ENCODE measurements around the gene TMEM108.

TMEM108 gene

DNA sequence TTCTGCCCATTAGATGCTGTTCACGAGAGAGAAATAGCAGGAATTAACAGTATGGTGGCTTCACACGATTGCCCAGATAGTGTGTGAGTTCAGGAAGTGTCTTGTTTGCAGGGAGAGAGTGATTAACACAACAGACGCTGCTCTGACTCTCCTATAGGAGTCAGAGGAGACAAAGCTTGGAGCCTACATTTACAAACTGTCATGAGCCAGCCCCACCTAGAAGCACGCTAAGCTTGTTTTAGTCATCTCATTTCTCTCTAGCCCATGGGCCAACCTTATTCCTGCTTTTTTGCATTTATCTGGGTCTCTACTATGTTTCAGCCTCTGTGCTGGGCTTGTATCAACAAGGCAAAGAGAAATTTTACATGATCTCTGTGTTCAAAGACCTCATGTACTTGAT lies 233.3 kb downstream of the TMEM108 start:
- FAIRE-seq (no peak), DNase-seq (ENCODE audit: low spot score) (no peak)

DNA sequence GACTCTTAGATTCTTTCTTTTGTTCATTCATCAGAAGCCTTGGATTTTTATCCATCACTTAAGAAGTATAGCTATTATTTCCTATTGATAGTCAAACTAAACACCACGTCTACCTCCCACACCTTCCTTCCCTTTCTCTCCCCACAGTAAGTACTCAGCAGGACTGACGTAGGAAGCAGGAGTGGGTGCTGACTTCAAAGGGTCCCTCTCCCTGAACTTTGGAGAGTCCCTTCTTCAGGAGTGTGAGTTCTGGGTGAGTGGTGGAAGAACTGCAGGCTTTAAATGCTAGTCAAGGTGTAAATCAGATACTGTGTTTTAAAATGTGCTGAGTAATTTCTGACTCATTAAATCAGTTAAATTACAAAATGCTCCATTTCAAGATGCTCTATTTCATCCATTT lies 235.2 kb downstream of the TMEM108 start:
- no peak for FAIRE-seq

GRCh38 chr3:133274477-133274876 lies 236.3 kb downstream of the TMEM108 start:
- DNase-seq (ENCODE audit: low spot score) (no peak), FAIRE-seq (no peak)

More for the DNA sequence above, 235.2 kb downstream of the TMEM108 start:
- no peak for DNase-seq (ENCODE audit: low spot score)

DNA sequence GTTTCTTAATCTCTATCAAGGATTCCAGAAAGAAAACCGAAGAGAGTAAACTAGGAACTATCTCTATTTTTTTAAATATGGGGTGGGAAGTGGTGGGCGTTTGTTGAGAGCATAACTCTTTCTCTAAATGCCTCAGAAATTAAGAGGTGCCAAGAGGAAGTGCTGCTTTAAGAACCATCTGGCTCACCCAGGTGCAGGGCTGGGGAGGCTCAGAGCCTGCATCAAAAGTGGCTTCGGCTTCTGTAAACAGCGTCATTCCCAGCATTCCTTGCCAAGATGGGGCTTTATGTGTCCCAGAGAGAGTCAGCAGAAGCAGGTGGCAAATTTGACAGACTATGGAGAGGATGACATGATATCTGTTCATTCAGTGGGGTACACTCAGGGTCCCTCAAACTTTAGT lies 238.4 kb downstream of the TMEM108 start:
- DNase-seq (ENCODE audit: low spot score): no peak
- no peak for FAIRE-seq

DNA sequence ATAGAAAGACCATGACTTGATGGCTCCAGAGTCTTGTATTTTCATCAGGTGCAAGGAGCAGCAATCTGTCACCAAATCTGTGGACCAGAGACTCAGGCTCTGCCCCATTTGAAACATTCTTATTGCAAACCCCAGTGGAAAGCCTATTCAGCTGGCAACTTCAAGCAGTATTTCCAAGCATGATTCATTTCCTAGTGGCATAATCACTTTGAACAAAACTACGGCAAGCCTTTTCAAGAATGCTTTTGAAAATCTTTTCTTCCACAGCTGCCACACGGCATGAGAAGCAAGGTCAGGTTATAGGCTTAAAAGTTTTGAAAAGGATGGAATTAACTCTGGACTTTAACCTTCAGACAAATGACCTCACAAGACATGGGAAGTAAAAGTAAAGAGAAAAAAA lies 239.6 kb downstream of the TMEM108 start:
- FAIRE-seq: no peak
- DNase-seq (ENCODE audit: low spot score): no peak

- DNase-seq (ENCODE audit: low spot score) (no peak), FAIRE-seq (no peak)
Observed at GRCh38 chr3:133278260-133279043, 240.3 kb downstream of the TMEM108 start.

GRCh38 chr3:133280586-133280985 lies 242.4 kb downstream of the TMEM108 start:
- DNase-seq (ENCODE audit: low spot score) (no peak), FAIRE-seq (no peak)

- no peak for FAIRE-seq
- DNase-seq (ENCODE audit: low spot score): no peak
Observed at GRCh38 chr3:133282236-133282635, 244.0 kb downstream of the TMEM108 start.

DNA sequence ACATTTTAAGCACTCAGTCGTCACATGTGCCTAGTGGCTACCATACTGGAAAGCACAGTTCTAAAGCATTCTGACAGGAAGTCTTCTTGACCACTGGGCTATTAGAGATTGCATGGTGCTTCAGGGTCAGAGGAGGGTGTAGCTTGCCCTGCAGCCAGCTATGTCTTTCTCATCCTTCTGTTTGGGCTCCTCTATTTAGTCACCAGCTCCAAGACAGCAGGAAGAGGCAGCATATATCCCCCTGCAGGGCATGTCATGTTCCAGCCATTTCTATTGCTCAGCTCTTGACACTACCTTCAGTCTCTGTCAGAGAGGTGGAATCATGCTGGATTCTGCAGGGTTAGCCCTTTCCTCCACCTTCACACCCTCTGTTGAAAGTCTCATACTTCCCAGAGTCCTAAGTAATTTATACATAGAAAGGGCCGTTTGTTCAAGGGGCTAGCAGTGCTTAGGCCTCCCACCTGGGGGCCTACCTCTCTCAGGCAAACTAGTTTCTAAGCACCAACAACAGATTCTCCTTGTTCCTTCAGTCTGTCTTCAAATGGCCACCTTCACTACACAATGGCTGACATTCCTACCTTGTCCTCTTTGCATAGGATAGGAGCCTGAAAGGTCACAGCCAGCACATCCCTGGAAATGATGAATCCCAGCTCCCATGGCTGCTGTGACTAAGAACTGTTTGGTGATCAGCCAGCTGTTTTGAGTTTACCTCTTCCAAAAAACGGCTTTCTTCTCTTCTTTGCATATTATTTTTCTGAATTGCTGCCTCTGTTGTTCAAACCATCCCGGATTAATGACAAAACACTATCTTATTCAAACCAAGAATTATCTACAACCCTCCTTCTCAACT lies 246.0 kb downstream of the TMEM108 start:
- FAIRE-seq (no peak), DNase-seq (ENCODE audit: low spot score) (no peak)

GRCh38 chr3:133289322-133289721 lies 251.1 kb downstream of the TMEM108 start:
- no peak for DNase-seq (ENCODE audit: low spot score)
- FAIRE-seq: no peak

DNA sequence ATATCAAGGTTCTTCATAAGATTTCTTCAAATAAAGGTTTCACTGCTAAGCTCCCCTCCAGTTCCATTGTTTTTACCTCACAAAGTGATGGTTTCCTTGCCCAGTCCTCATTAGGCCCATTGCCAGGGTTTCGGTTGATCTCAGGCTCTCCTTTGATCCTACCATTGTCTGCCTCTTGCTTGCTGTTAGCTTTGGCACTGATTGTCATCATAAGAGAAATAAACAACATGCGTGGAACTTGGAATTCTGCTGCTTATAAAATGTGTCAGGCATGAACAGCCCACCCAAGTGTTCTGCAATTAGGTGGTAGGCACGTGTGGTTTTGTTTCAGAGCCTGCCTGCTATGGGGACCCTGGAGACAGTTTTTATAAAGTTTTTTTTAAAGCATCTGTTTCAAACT lies 254.1 kb downstream of the TMEM108 start:
- FAIRE-seq (no peak), DNase-seq (ENCODE audit: low spot score) (no peak)

DNA sequence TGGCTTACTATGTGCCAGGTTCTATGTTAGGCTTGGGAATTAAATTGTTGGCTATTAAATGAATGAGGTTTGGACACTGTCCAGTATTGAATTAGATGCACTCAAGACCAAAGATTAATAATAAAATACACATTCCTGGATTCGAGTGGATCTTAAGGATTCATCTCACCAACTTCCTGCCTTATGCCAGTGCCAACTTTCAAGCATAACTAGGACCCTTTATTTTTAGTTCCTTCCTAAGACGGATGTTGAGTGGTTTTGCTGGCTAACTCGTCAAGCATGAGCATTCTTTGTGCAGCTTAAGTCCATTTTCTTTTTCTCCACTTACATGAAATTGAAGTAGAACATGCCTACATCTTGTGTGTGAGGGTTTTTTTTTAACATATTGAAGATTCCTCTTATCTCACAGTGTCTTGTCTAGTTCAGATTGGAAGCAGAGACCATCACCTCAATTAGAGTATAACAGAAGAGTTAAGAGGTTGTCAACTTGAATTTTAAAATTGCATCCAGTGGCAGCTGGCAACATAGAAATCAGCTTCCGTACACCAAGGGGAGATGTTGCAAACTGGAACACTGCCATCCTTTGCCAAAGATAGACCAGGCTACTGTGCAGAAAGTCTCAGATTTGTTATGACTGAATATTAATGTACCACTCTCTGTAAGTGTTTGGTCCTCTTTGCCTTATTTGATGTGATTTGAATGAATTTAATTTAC lies 255.4 kb downstream of the TMEM108 start:
- DNase-seq (ENCODE audit: low spot score): no peak
- FAIRE-seq: no peak

DNA sequence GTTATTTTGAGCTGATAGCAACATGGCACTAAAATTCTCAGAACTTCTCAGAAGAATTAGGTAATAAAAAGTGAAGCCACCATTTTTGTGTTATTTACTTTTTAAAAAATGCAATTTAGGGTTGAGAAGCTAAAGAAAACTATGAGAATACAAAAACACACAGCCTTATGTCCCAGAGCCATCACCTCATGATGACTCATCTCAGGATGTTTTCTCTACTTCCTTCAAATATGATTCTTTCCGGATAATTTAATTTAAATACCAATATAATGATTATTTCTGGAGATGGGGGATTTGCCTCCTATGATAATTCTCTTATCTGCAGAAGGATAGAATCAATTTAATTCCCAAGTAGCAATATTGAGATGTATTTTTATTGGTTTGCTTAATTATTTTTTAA lies 256.1 kb downstream of the TMEM108 start:
- no peak for FAIRE-seq

DNA sequence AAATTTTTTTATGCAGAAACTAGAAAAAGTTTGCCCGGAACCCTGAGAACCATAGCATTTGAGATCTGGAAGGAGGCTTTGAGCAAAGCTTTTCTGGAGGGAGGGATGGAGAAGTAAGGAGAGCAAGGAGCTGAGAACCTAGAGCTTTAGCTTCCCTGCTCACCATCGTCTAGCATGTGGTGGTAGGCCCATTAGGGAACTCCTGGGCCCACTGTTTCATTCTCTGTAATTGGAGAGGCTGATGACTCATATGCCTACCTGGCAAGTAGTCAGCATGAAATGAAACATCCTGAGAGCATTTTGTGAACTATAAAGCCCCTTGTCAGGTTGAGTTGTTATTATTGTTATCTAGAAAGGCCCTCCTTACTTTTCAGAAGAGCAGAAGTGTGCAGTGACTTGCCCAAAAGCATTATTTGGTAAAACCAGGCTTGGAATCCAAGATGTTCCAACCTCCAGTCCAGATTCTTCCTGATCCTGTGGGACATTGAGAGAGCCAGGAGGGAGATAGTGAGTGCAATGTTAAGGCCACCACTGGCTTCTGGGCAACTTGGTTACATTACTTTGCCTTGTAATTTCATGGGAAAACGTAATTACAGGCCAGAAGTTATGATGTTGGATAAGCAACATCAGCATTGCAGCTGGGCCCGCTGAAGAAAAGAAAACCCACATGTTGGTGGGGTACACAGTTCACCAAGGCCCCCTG lies 257.2 kb downstream of the TMEM108 start:
- peak; percentile 53 for DNase-seq (ENCODE audit: low spot score)
- FAIRE-seq: no peak

More for the DNA sequence above, 256.1 kb downstream of the TMEM108 start:
- DNase-seq (ENCODE audit: low spot score): no peak

- DNase-seq (ENCODE audit: low spot score) (no peak), FAIRE-seq (no peak)
Observed at GRCh38 chr3:133295944-133296917, 258.0 kb downstream of the TMEM108 start.

DNA sequence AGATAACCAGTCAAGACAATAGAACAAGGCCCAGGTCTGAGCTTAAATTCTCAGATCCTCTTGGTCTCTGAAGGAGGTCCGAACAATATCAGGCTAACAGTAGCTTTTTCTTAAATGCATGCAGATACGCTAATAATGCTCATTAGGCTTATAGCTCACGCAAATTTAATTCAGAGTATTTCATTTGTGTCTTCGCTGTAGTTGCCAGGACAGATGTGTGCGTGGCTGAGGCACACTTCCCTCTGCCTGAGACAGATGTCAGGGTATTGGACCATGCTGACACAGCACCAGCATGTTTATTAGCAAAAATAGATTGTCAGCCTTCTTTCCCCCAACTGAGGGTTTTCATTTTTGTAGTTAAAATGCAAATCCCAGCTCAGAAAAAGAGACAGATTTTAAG lies 258.8 kb downstream of the TMEM108 start:
- FAIRE-seq (no peak), DNase-seq (ENCODE audit: low spot score) (no peak)

- DNase-seq (ENCODE audit: low spot score) (no peak), FAIRE-seq (no peak)
Observed at GRCh38 chr3:133300102-133300501, 261.9 kb downstream of the TMEM108 start.

GRCh38 chr3:133301194-133301593 lies 263.0 kb downstream of the TMEM108 start:
- FAIRE-seq: no peak
- DNase-seq (ENCODE audit: low spot score): peak; percentile 60

- FAIRE-seq: no peak
Observed at GRCh38 chr3:133301731-133302130, 263.5 kb downstream of the TMEM108 start.

DNA sequence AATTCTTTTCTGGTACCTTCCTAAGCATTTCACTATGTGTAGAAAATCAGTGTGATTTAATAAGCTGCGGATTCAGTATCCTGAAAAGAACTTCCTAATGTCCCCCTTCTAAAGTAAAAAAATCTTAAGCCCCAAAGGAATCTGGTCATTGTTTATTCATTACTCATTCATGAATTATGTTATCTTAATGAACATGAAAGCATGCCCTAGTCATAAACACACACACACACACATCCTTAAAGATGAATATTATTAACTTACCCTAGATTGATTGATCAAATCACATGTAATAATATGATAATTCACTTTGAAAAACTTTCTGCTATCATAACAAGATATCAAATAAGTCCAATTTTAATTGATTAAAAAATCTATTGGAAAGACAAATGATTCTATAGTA lies 265.2 kb downstream of the TMEM108 start:
- FAIRE-seq: no peak

More at GRCh38 chr3:133301731-133302130, 263.5 kb downstream of the TMEM108 start:
- DNase-seq (ENCODE audit: low spot score): peak; percentile 12

More for the DNA sequence above, 265.2 kb downstream of the TMEM108 start:
- no peak for DNase-seq (ENCODE audit: low spot score)

Data from urothelium cell line (cell line).